ENCODE results near the gene PHACTR1. TPM values are rescaled to one million over a fixed set of nuclear protein-coding genes. Genes with fewer than 3 reads are reported as not detected.

Gene PHACTR1
- total RNA-seq, 1 donor from 2014 or later, result 8.5 TPM

GRCh38 chr6:13025893-13026499, 309.4 kb downstream of the PHACTR1 start:
- Histone ChIP-seq H3K4me1 (ENCODE audit: insufficient read depth, low read length) (no peaks in the 10 kb centered on the region), H3K9me3 (ENCODE audit: insufficient read depth, low read depth, low read length) (no peaks in the 10 kb centered on the region), H3K4me3 (ENCODE audit: insufficient read depth, low read depth, low read length) (no peak overlapping the region), H2AFZ (ENCODE audit: low read depth, low read length) (no peak overlapping the region), H4K20me1 (ENCODE audit: insufficient read depth, low read length) (no peaks in the 10 kb centered on the region), H3K79me2 (ENCODE audit: insufficient read depth, low read length) (no peaks in the 10 kb centered on the region), H3K36me3 (ENCODE audit: insufficient read depth, low read length) (no peaks in the 10 kb centered on the region), H3K9ac (ENCODE audit: low read length) (no peak overlapping the region), H3K27me3 (ENCODE audit: insufficient read depth, low read length) (no peaks in the 10 kb centered on the region), H3K4me2 (ENCODE audit: low read length) (no peak overlapping the region), H3K27ac (ENCODE audit: low read depth, low read length) (no peak overlapping the region)
- Mint-ChIP-seq H3K4me1 (ENCODE audit: low read depth, unreplicated experiment) (no peaks in the 10 kb centered on the region), H3K27ac (ENCODE audit: unreplicated experiment) (no peak overlapping the region), H3K27me3 (ENCODE audit: low read depth, unreplicated experiment) (no peaks in the 10 kb centered on the region), H3K36me3 (ENCODE audit: low read depth, unreplicated experiment) (no peaks in the 10 kb centered on the region), H3K9me3 (ENCODE audit: unreplicated experiment) (no peaks in the 10 kb centered on the region), H3K4me3 (ENCODE audit: unreplicated experiment) (no peak overlapping the region)
- no peak for FAIRE-seq
- TF ChIP-seq EZH2 (IDR thresholded peaks at IDR 0.05; ENCODE audit: insufficient read depth, low read length), result no peak
- DNase-seq (ENCODE audit: low read depth), result no peak

GRCh38 chr6:13026557-13026956, 310.0 kb downstream of the PHACTR1 start:
- Histone ChIP-seq H3K4me3 (ENCODE audit: insufficient read depth, low read depth, low read length) (no peak overlapping the region), H3K4me1 (ENCODE audit: insufficient read depth, low read length) (no peaks in the 10 kb centered on the region), H2AFZ (ENCODE audit: low read depth, low read length) (no peak overlapping the region), H3K9ac (ENCODE audit: low read length) (no peak overlapping the region), H3K36me3 (ENCODE audit: insufficient read depth, low read length) (no peaks in the 10 kb centered on the region), H4K20me1 (ENCODE audit: insufficient read depth, low read length) (no peaks in the 10 kb centered on the region), H3K4me2 (ENCODE audit: low read length) (no peak overlapping the region), H3K27me3 (ENCODE audit: insufficient read depth, low read length) (no peaks in the 10 kb centered on the region), H3K9me3 (ENCODE audit: insufficient read depth, low read depth, low read length) (no peaks in the 10 kb centered on the region), H3K79me2 (ENCODE audit: insufficient read depth, low read length) (no peaks in the 10 kb centered on the region), H3K27ac (ENCODE audit: low read depth, low read length) (no peak overlapping the region)
- no peaks in the 10 kb centered on the region for H3K9me3 Mint-ChIP-seq (ENCODE audit: unreplicated experiment)
- no peak overlapping the region for H3K27ac Mint-ChIP-seq (ENCODE audit: unreplicated experiment)
- no peak for FAIRE-seq
- DNase-seq (ENCODE audit: low read depth), result no peak
- H3K36me3 Mint-ChIP-seq (ENCODE audit: low read depth, unreplicated experiment), result no peaks in the 10 kb centered on the region
- no peaks in the 10 kb centered on the region for H3K27me3 Mint-ChIP-seq (ENCODE audit: low read depth, unreplicated experiment)
- TF ChIP-seq CTCF (IDR thresholded peaks at IDR 0.05; ENCODE audit: insufficient read depth, low read depth, low read length) (no peak), EZH2 (IDR thresholded peaks at IDR 0.05; ENCODE audit: insufficient read depth, low read length) (no peak)
- no peak overlapping the region for H3K4me3 Mint-ChIP-seq (ENCODE audit: unreplicated experiment)
- no peaks in the 10 kb centered on the region for H3K4me1 Mint-ChIP-seq (ENCODE audit: low read depth, unreplicated experiment)

GRCh38 chr6:13027207-13027606, 310.6 kb downstream of the PHACTR1 start:
- Mint-ChIP-seq H3K27me3 (ENCODE audit: low read depth, unreplicated experiment) (no peaks in the 10 kb centered on the region), H3K27ac (ENCODE audit: unreplicated experiment) (no peak overlapping the region), H3K36me3 (ENCODE audit: low read depth, unreplicated experiment) (no peaks in the 10 kb centered on the region), H3K9me3 (ENCODE audit: unreplicated experiment) (no peaks in the 10 kb centered on the region), H3K4me1 (ENCODE audit: low read depth, unreplicated experiment) (no peaks in the 10 kb centered on the region), H3K4me3 (ENCODE audit: unreplicated experiment) (no peak overlapping the region)
- Histone ChIP-seq H3K79me2 (ENCODE audit: insufficient read depth, low read length) (no peaks in the 10 kb centered on the region), H4K20me1 (ENCODE audit: insufficient read depth, low read length) (no peaks in the 10 kb centered on the region), H3K9ac (ENCODE audit: low read length) (no peak overlapping the region), H3K4me3 (ENCODE audit: insufficient read depth, low read depth, low read length) (no peak overlapping the region), H2AFZ (ENCODE audit: low read depth, low read length) (no peak overlapping the region), H3K4me1 (ENCODE audit: insufficient read depth, low read length) (no peaks in the 10 kb centered on the region), H3K27me3 (ENCODE audit: insufficient read depth, low read length) (no peaks in the 10 kb centered on the region), H3K36me3 (ENCODE audit: insufficient read depth, low read length) (no peaks in the 10 kb centered on the region), H3K9me3 (ENCODE audit: insufficient read depth, low read depth, low read length) (no peaks in the 10 kb centered on the region), H3K27ac (ENCODE audit: low read depth, low read length) (no peak overlapping the region), H3K4me2 (ENCODE audit: low read length) (no peak overlapping the region)
- FAIRE-seq (no peak), DNase-seq (ENCODE audit: low read depth) (no peak)
- TF ChIP-seq EZH2 (IDR thresholded peaks at IDR 0.05; ENCODE audit: insufficient read depth, low read length) (no peak), CTCF (IDR thresholded peaks at IDR 0.05; ENCODE audit: insufficient read depth, low read depth, low read length) (no peak)

Measured in astrocyte (in vitro differentiated cells and primary cell).